Measurements from ENCODE around the gene FREM1.

FREM1 gene

GRCh38 chr9:14911046-14911445, 818 bp upstream of the FREM1 start:
- no peaks in the 10 kb centered on the region for H3K27me3 ChIP-seq (ENCODE audit: insufficient read depth, low read length)
- no peaks in the 10 kb centered on the region for H3K9me3 ChIP-seq (ENCODE audit: low read length)
- no peak overlapping the region for H3K9ac ChIP-seq (ENCODE audit: low read length)
- no peak overlapping the region for H3K27ac ChIP-seq (ENCODE audit: low read depth, low read length, poor library complexity, severe bottlenecking)
- no peak for TF ChIP-seq CTCF (IDR thresholded peaks at IDR 0.05; ENCODE audit: low read length)
- no peak for TF ChIP-seq EZH2 (IDR thresholded peaks at IDR 0.05; ENCODE audit: borderline replicate concordance, low read length)
- no peak overlapping the region for H3K4me3 ChIP-seq (ENCODE audit: low read depth, low read length, poor library complexity, severe bottlenecking)
- no peak overlapping the region for H3K4me2 ChIP-seq (ENCODE audit: low read length)
- H3K79me2 ChIP-seq (ENCODE audit: insufficient read depth, low read length), result no peaks in the 10 kb centered on the region
- H3F3A ChIP-seq (ENCODE audit: insufficient read depth, low read length), result no peaks in the 10 kb centered on the region
- no peaks in the 10 kb centered on the region for H4K20me1 ChIP-seq (ENCODE audit: insufficient read depth, low read length)
- no peaks in the 10 kb centered on the region for H3K4me1 ChIP-seq (ENCODE audit: insufficient read depth, low read length, severe bottlenecking)
- H3K36me3 ChIP-seq (ENCODE audit: insufficient read depth, low read length), result no peaks in the 10 kb centered on the region
- no peak overlapping the region for H2AFZ ChIP-seq (ENCODE audit: low read length)
- no peaks in the 10 kb centered on the region for H3K9me2 ChIP-seq (ENCODE audit: low read depth, low read length)

- Histone ChIP-seq H3K27me3 (ENCODE audit: insufficient read depth, low read length) (no peaks in the 10 kb centered on the region), H3K4me2 (ENCODE audit: low read length) (no peak overlapping the region), H3K4me3 (ENCODE audit: low read depth, low read length, poor library complexity, severe bottlenecking) (no peak overlapping the region), H2AFZ (ENCODE audit: low read length) (no peak overlapping the region), H3K4me1 (ENCODE audit: insufficient read depth, low read length, severe bottlenecking) (no peaks in the 10 kb centered on the region), H3K27ac (ENCODE audit: low read depth, low read length, poor library complexity, severe bottlenecking) (no peak overlapping the region), H3K9me2 (ENCODE audit: low read depth, low read length) (no peaks in the 10 kb centered on the region), H3K9ac (ENCODE audit: low read length) (no peak overlapping the region), H4K20me1 (ENCODE audit: insufficient read depth, low read length) (no peaks in the 10 kb centered on the region), H3F3A (ENCODE audit: insufficient read depth, low read length) (no peaks in the 10 kb centered on the region), H3K9me3 (ENCODE audit: low read length) (no peaks in the 10 kb centered on the region), H3K36me3 (ENCODE audit: insufficient read depth, low read length) (no peaks in the 10 kb centered on the region), H3K79me2 (ENCODE audit: insufficient read depth, low read length) (no peaks in the 10 kb centered on the region)
- TF ChIP-seq CTCF (IDR thresholded peaks at IDR 0.05; ENCODE audit: low read length) (no peak), EZH2 (IDR thresholded peaks at IDR 0.05; ENCODE audit: borderline replicate concordance, low read length) (no peak)
These were observed 647 bp downstream of the FREM1 start for GRCh38 chr9:14909601-14909960.

GRCh38 chr9:14909181-14909580, 1.0 kb downstream of the FREM1 start:
- no peak overlapping the region for H3K9ac ChIP-seq (ENCODE audit: low read length)
- no peaks in the 10 kb centered on the region for H3K27me3 ChIP-seq (ENCODE audit: insufficient read depth, low read length)
- no peaks in the 10 kb centered on the region for H3K4me1 ChIP-seq (ENCODE audit: insufficient read depth, low read length, severe bottlenecking)
- no peak overlapping the region for H3K4me3 ChIP-seq (ENCODE audit: low read depth, low read length, poor library complexity, severe bottlenecking)
- no peaks in the 10 kb centered on the region for H4K20me1 ChIP-seq (ENCODE audit: insufficient read depth, low read length)
- no peaks in the 10 kb centered on the region for H3K9me2 ChIP-seq (ENCODE audit: low read depth, low read length)
- H3K9me3 ChIP-seq (ENCODE audit: low read length), result no peaks in the 10 kb centered on the region
- no peak overlapping the region for H2AFZ ChIP-seq (ENCODE audit: low read length)
- H3K27ac ChIP-seq (ENCODE audit: low read depth, low read length, poor library complexity, severe bottlenecking), result no peak overlapping the region
- no peaks in the 10 kb centered on the region for H3K36me3 ChIP-seq (ENCODE audit: insufficient read depth, low read length)
- no peak overlapping the region for H3K4me2 ChIP-seq (ENCODE audit: low read length)
- H3K79me2 ChIP-seq (ENCODE audit: insufficient read depth, low read length), result no peaks in the 10 kb centered on the region
- H3F3A ChIP-seq (ENCODE audit: insufficient read depth, low read length), result no peaks in the 10 kb centered on the region
- TF ChIP-seq CTCF (IDR thresholded peaks at IDR 0.05; ENCODE audit: low read length) (no peak), EZH2 (IDR thresholded peaks at IDR 0.05; ENCODE audit: borderline replicate concordance, low read length) (no peak)
